Measurements from ENCODE around the gene TAF6L. TPM values are rescaled to one million over a fixed set of nuclear protein-coding genes. Genes with fewer than 3 reads are reported as not detected.

The TAF6L gene
- total and polyA plus RNA-seq, 2 of the 8 experiments (the other 6 are each of a cell fraction or from before 2014, with no cell fraction given): 24.8 to 31.9 TPM

- Histone ChIP-seq H3K9me3 (ENCODE audit: insufficient read depth in 2 of 2, low read depth in 1 of 2, low read length in 1 of 2) (no peaks in the 10 kb centered on the region), H3K18ac (ENCODE audit: extremely low read depth, low read length) (no peak overlapping the region), H3K4me1 (replicated peaks in 1 of 4; ENCODE audit: control insufficient read depth in 3 of 4, insufficient read depth in 4 of 4, low read length in 3 of 4) (peaks cover 0 to 7% (median 3%) of the 10 kb centered on the region in 4 experiments; a peak in 3 of 7 replicates), H2AFZ (ENCODE audit: low read length) (no peak overlapping the region), H4K8ac (ENCODE audit: extremely low read depth, insufficient read depth, low read length) (no peak overlapping the region), H3K4me3 (ENCODE audit: extremely low read depth in 1 of 4, insufficient read depth in 2 of 4, low read depth in 3 of 4, low read length in 4 of 4) (peak overlapping the region; percentile 84 to 97 (median 91); a peak in 6 of 8 replicates), H3K36me3 (ENCODE audit: control insufficient read depth in 2 of 4, insufficient read depth in 4 of 4, low read length in 3 of 4) (peaks cover 14 to 43% (median 31%) of the 10 kb centered on the region in 4 experiments), H3K27ac (ENCODE audit: low read depth, low read length) (no peak overlapping the region), H2BK5ac (ENCODE audit: low read depth, low read length) (no peak overlapping the region), H3K79me2 (ENCODE audit: control insufficient read depth in 1 of 2, insufficient read depth in 2 of 2, low read length in 2 of 2) (peaks cover 0 to 33% of the 10 kb centered on the region in 2 experiments; a peak in 2 of 4 replicates), H2BK15ac (ENCODE audit: low read length) (no peak overlapping the region), H2BK20ac (ENCODE audit: low read length) (no peak overlapping the region), H4K5ac (ENCODE audit: insufficient read length, low read depth, low read length) (no peak overlapping the region), H3K14ac (ENCODE audit: insufficient read length) (no peak overlapping the region), H3K4me2 (ENCODE audit: insufficient read depth in 1 of 2, low read depth in 2 of 2, low read length in 2 of 2) (peak overlapping the region; percentile 76 to 85), H2AK5ac (ENCODE audit: low read depth, low read length) (no peak overlapping the region), H3K23me2 (ENCODE audit: low read depth, low read length) (no peaks in the 10 kb centered on the region), H3K27me3 (replicated peaks in 1 of 4; ENCODE audit: control insufficient read depth in 3 of 4, extremely low read depth in 1 of 4, insufficient read depth in 3 of 4, low read length in 3 of 4) (no peaks in the 10 kb centered on the region), H4K20me1 (replicated peaks in 1 of 2; ENCODE audit: control insufficient read depth in 1 of 2, insufficient read depth in 2 of 2, low read length in 2 of 2) (peaks cover 0 to 2% of the 10 kb centered on the region in 2 experiments), H3K9ac (replicated peaks in 1 of 4; ENCODE audit: extremely low read depth in 1 of 4, low read depth in 3 of 4, low read length in 3 of 4) (no peak overlapping the region), H3K56ac (replicated peaks; ENCODE audit: insufficient read length, low read depth, low read length) (no peak overlapping the region), H2BK120ac (replicated peaks; ENCODE audit: low read depth, low read length) (no peak overlapping the region), H2BK12ac (ENCODE audit: low read depth, low read length) (no peak overlapping the region), H3K23ac (ENCODE audit: insufficient read length) (no peak overlapping the region), H3K79me1 (ENCODE audit: low read depth, low read length) (peaks cover 7% of the 10 kb centered on the region; the same call in 1 of the 2 replicates), H4K91ac (replicated peaks; ENCODE audit: insufficient read length, low read length) (no peak overlapping the region), H3K4ac (replicated peaks; ENCODE audit: insufficient read length, low read depth, low read length) (no peak overlapping the region)
- WGBS, 2 experiments (ENCODE audit: extremely low coverage in 1 of 2, insufficient coverage in 1 of 2, insufficient read length in 1 of 2, insufficient replicate concordance in 2 of 2, low coverage in 1 of 2, low lambda C conversion rate in 2 of 2, missing lambda C conversion rate in 1 of 2): 69% methylated on average over 11 of the region's 11 CpGs; no CpG with 5 or more reads in 1 of the 2 experiments
- ChIA-PET CTCF (ENCODE audit: partially characterized antibody) (interaction anchor here (0.6 to 2.5 kb wide), 3 partner anchors 15 to 66 kb away, joined by 3 to 6 read pairs (median 3); no protein-coding TSS in a partner anchor), POLR2A (ENCODE audit: partially characterized antibody) (interaction anchor here (0.8 to 15.9 kb wide), 12 partner anchors 11 to 127 kb away, joined by 3 to 251 read pairs (median 13); partner anchors contain the start of genes C11orf98, CSKMT, NXF1 and STX5)
- peak in 1 of 2 experiments; percentile 51 for DNase-seq (ENCODE audit: low read depth in 1 of 2, low spot score in 2 of 2)
- FAIRE-seq: no peak
- TF ChIP-seq RNF2 (IDR thresholded peaks at IDR 0.05; ENCODE audit: borderline replicate concordance, low read depth, low read length, missing control alignments, poor library complexity, severe bottlenecking) (no peak), CEBPB (IDR thresholded peaks at IDR 0.05; ENCODE audit: low read depth, low read length) (no peak), CHD1 (IDR thresholded peaks at IDR 0.05; ENCODE audit: low read depth, low read length) (no peak), MAFK (IDR thresholded peaks at IDR 0.05; ENCODE audit: low read depth, low read length) (no peak), SP1 (IDR thresholded peaks at IDR 0.05; ENCODE audit: low read depth, low read length) (no peak), USF2 (IDR thresholded peaks at IDR 0.05; ENCODE audit: low read length) (no peak), ASH2L (IDR thresholded peaks at IDR 0.05; ENCODE audit: low read length) (no peak), PHF8 (conservative IDR thresholded peaks at IDR 0.05; ENCODE audit: low read depth, low read length) (no peak), ZNF274 (IDR thresholded peaks at IDR 0.05; ENCODE audit: borderline replicate concordance, extremely low read depth, low read length) (no peak), CBX5 (IDR thresholded peaks at IDR 0.05; ENCODE audit: low read depth, low read length) (no peak), POLR2AphosphoS5 (IDR thresholded peaks at IDR 0.05; ENCODE audit: low read depth, low read length) (no peak), BACH1 (IDR thresholded peaks at IDR 0.05; ENCODE audit: low read length) (no peak), SP4 (IDR thresholded peaks at IDR 0.05; ENCODE audit: low read length) (no peak), POLR2A (IDR thresholded peaks at IDR 0.05; ENCODE audit: control extremely low read depth in 1 of 2, low read depth in 2 of 2, low read length in 2 of 2) (no peak; a peak in 1 of 3 replicates)
Measured at GRCh38 chr11:62792202-62792575, 21.0 kb downstream of the TAF6L start.

Measured in H1 (cell line).